Activated naive CD8-positive, alpha-beta T cell (primary cell): ENCODE results near the gene OR13J1.
"Not testable (repeated sequence)": the region's sequence is repeated elsewhere in the genome, so short reads cannot be mapped to it uniquely, and the experiment has no call there.

Experiments
- H3K27ac Mint-ChIP-seq: one replicate; pipeline ENCODE4 v1.8.0; 2021; ENCODE audit warnings: mixed read lengths
- H3K27me3 Mint-ChIP-seq: one replicate; pipeline ENCODE4 v1.8.0; 2021; ENCODE audit warnings: mixed read lengths
- H3K36me3 Mint-ChIP-seq: one replicate; pipeline ENCODE4 v1.8.0; 2021; ENCODE audit warnings: mixed read lengths
- H3K4me1 Mint-ChIP-seq: one replicate; pipeline ENCODE4 v1.8.0; 2021; ENCODE audit warnings: low read depth, mixed read lengths
- H3K4me3 Mint-ChIP-seq: one replicate; pipeline ENCODE4 v1.8.0; 2021; ENCODE audit warnings: mild to moderate bottlenecking, mixed read lengths
- H3K9me3 Mint-ChIP-seq: one replicate; pipeline ENCODE4 v1.8.0; 2021; ENCODE audit warnings: low read depth, mixed read lengths

OR13J1 gene

GRCh38 chr9:35907711-35908503, 37.7 kb upstream of the OR13J1 start:
- no peaks in the 10 kb centered on the region for H3K27me3 Mint-ChIP-seq
- H3K4me1 Mint-ChIP-seq: peaks cover 59% of the 10 kb centered on the region

GRCh38 chr9:35906923-35907699, 36.9 kb upstream of the OR13J1 start:
- no peak overlapping the region for H3K27ac Mint-ChIP-seq
- no peaks in the 10 kb centered on the region for H3K36me3 Mint-ChIP-seq
- H3K4me1 Mint-ChIP-seq: peaks cover 54% of the 10 kb centered on the region
- H3K9me3 Mint-ChIP-seq: no peaks in the 10 kb centered on the region
- no peak overlapping the region for H3K4me3 Mint-ChIP-seq
- no peaks in the 10 kb centered on the region for H3K27me3 Mint-ChIP-seq

More at GRCh38 chr9:35907711-35908503, 37.7 kb upstream of the OR13J1 start:
- Mint-ChIP-seq H3K27ac (no peak overlapping the region), H3K9me3 (no peaks in the 10 kb centered on the region), H3K36me3 (no peaks in the 10 kb centered on the region), H3K4me3 (peak overlapping the region; percentile 23)

DNA sequence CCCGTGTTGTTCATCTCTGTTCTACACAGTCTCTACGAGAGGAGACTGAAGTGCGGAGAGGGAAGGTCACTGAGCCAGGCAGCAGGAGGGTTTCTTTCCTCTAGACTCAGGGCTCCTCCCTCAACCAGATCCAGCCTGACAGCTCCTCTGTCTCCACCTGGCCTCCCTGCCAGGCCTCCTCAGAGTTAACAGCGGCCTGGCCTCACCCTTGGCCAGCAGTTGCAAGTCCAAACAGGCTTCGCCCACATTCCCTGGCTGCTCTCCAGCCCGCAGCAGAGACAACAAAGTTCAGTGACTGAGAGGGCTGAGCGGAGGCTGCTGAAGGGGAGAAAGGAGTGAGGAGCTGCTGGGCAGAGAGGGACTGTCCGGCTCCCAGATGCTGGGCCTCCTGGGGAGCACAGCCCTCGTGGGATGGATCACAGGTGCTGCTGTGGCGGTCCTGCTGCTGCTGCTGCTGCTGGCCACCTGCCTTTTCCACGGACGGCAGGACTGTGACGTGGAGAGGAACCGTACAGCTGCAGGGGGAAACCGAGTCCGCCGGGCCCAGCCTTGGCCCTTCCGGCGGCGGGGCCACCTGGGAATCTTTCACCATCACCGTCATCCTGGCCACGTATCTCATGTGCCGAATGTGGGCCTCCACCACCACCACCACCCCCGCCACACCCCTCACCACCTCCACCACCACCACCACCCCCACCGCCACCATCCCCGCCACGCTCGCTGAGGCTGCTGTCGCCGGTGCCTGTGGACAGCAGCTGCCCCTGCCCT, 35.9 kb upstream of the OR13J1 start, which contains the start of gene HRCT1:
TSS of gene HRCT1 (plus strand) at position 291 of the 768 bp plus-strand sequence. CDS start at position 377, 86 bp downstream.
- no peak within 1 kb of the TSS for H3K4me3 Mint-ChIP-seq
- H3K4me1 Mint-ChIP-seq: peaks cover 45% of the 10 kb centered on the region
- peaks cover 1% of the 10 kb centered on the region for H3K27me3 Mint-ChIP-seq
- no peaks in the 10 kb centered on the region for H3K36me3 Mint-ChIP-seq
- no peak within 1 kb of the TSS for H3K27ac Mint-ChIP-seq
- H3K9me3 Mint-ChIP-seq: no peaks in the 10 kb centered on the region

DNA sequence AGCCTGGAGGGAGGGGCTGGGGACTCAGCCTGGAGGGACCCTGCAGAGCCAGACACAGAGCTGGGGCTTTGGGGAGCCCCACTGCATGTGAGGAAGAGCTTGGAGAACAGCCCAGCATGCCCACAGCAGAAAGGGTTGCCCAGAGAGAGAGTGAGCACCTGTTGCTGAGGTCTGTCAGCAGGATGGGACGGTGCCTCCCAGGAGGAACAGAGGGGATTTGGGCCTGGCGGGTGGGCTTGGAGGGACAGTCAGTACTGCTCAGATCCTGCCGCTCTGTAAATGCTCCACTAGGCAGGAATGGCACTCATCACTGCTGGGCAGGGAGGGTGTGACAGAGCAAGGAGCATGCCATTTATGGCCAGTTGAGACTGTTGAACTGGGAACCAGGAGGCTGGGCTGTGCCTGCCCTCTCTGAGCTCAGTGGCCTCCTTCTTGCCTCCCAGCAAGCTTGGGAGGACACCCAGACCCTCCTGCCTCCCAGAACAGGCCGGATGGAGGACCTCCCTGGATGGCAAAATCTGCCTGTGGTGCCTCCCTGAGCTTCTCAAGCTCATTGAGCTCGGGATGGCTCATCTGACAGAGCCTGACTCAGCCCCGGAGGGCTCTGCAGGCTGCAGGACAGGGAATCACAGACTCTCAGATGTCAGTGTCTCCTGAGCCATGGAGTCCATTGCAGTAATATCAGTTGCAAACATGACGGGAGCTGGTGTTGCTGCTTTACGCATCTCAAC, 35.0 kb upstream of the OR13J1 start:
- no peak overlapping the region for H3K27ac Mint-ChIP-seq
- no peak overlapping the region for H3K4me3 Mint-ChIP-seq
- H3K36me3 Mint-ChIP-seq: no peaks in the 10 kb centered on the region
- H3K4me1 Mint-ChIP-seq: peaks cover 37% of the 10 kb centered on the region
- peaks cover 1% of the 10 kb centered on the region for H3K27me3 Mint-ChIP-seq
- no peaks in the 10 kb centered on the region for H3K9me3 Mint-ChIP-seq

GRCh38 chr9:35904338-35904737, 34.1 kb upstream of the OR13J1 start:
- H3K27me3 Mint-ChIP-seq: peaks cover 1% of the 10 kb centered on the region
- H3K9me3 Mint-ChIP-seq: no peaks in the 10 kb centered on the region
- H3K4me1 Mint-ChIP-seq: peaks cover 30% of the 10 kb centered on the region
- no peak overlapping the region for H3K4me3 Mint-ChIP-seq
- no peaks in the 10 kb centered on the region for H3K36me3 Mint-ChIP-seq
- no peak overlapping the region for H3K27ac Mint-ChIP-seq

DNA sequence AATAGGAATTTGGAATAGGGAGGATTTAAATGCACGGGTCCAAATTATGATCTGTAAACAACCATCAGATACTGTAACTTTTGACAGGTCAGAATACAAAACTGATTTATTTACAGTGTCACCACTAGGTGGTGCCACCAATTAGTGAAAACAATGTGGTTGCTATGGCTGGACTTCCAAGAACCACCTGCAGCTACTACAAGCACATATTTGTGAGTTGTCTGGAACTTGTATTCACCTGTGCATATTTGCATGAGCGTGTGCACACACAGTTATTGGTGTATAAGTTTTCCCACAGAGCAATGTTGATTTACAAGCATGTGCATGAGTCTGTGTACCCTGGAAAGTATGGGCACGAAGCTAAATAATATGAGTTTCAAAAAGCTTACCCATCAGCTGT, 32.8 kb upstream of the OR13J1 start:
- H3K27me3 Mint-ChIP-seq: peaks cover 1% of the 10 kb centered on the region
- no peaks in the 10 kb centered on the region for H3K9me3 Mint-ChIP-seq
- H3K27ac Mint-ChIP-seq: no peak overlapping the region
- H3K4me3 Mint-ChIP-seq: no peak overlapping the region
- H3K36me3 Mint-ChIP-seq: no peaks in the 10 kb centered on the region
- H3K4me1 Mint-ChIP-seq: peaks cover 18% of the 10 kb centered on the region

- H3K27ac Mint-ChIP-seq: no peak overlapping the region
- H3K36me3 Mint-ChIP-seq: no peaks in the 10 kb centered on the region
- H3K27me3 Mint-ChIP-seq: peaks cover 4% of the 10 kb centered on the region
- H3K4me3 Mint-ChIP-seq: no peak overlapping the region
- peaks cover 3% of the 10 kb centered on the region for H3K4me1 Mint-ChIP-seq
- H3K9me3 Mint-ChIP-seq: no peaks in the 10 kb centered on the region
Measured at GRCh38 chr9:35899021-35899420, 28.8 kb upstream of the OR13J1 start.

DNA sequence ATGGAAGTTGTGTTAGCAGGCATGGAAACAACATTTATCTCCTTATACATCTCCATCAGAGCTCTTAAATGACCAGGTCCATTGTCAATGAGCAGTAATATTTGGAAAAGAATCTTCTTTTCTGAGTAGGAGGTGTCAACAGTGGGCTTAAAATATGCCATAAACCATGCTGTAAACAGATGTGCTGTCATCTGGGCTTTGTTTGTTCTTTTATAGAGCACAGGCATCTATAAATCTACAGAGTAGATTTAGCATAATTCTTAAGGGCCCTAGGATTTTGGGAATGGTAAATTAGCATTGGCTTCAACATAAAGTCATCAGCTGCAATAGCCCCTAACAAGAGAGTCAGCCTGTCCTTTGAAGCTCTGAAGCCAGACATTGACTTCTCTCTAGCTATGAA, 28.1 kb upstream of the OR13J1 start:
- Mint-ChIP-seq H3K4me3 (no peak overlapping the region), H3K9me3 (no peaks in the 10 kb centered on the region), H3K36me3 (no peaks in the 10 kb centered on the region), H3K27ac (no peak overlapping the region), H3K27me3 (peaks cover 7% of the 10 kb centered on the region), H3K4me1 (peaks cover 3% of the 10 kb centered on the region)

DNA sequence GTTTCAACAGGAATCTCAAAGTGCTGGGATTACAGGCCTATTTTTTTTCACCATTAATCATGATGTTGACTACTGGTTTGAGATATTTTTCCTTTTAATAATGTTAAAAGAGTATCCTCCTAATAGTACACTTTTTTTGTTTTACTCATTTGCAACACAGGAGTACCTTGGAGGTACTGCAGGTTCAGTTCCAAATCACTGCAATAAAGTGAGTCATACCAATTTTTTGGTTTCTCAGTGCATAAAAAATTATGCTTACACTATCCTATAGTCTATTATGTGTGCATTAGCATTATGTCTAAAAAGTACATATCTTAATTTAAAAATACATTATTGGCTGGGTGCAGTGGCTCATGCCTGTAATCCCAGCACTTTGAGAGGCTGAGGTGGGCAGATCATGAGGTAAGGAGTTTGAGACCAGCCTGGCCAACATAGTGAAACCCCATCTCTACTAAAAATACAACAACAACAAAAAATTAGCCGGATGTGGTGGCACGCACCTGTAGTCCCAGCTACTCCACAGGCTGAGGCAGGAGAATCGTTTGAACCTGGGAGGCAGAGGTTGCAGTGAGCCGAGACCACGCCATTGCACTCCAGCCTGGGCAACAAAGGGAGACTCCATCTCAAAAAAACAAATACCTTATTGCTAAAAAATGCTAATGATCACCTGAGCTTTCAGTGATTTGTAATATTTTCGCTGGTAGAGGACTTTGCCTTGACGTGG, 27.3 kb upstream of the OR13J1 start:
- not testable (repeated sequence) for H3K36me3 Mint-ChIP-seq, H3K27me3 Mint-ChIP-seq, H3K4me1 Mint-ChIP-seq, H3K27ac Mint-ChIP-seq, H3K9me3 Mint-ChIP-seq, H3K4me3 Mint-ChIP-seq

DNA sequence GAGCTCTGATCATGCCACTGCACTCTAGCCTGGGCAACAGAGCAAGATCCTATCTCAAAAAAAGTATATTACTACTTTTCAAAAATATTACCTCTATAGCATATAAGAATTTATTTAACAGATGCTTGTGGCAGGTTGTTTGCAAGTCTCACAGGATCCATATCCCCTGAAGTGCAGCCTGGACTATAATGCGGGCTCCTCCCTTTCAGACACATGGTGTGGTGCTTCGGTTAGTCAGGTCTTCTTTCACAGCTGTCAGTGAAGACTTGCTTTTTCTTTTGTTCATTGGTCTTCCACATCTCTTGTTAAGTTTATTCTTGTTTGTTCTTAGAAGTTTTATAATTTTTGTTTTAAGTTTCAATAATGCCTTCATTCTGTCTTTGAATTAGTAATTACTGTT, 26.4 kb upstream of the OR13J1 start:
- Mint-ChIP-seq H3K4me3 (no peak overlapping the region), H3K27me3 (peaks cover 7% of the 10 kb centered on the region), H3K4me1 (no peaks in the 10 kb centered on the region), H3K36me3 (no peaks in the 10 kb centered on the region), H3K27ac (no peak overlapping the region), H3K9me3 (no peaks in the 10 kb centered on the region)

DNA sequence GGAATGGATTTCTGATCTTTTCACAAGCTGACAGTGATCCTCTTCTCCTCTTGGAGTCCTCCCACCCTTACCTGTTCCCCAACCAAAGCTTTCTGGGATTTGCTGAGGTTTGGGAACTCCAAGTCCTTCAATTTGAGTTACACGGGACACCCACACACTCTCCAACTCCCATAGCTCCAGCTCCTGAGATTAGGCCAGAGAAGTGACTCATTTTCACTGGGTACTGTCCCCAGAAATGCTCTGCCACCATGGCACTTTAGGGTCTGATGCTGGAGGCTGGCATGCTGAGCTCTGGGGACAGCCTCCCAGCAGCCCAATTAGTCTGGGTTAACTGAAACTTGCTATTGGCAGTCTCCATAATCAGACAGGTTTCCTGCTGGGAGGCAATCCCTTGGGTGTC, 21.9 kb upstream of the OR13J1 start:
- Mint-ChIP-seq H3K27ac (no peak overlapping the region), H3K27me3 (peaks cover 7% of the 10 kb centered on the region), H3K4me3 (no peak overlapping the region), H3K9me3 (no peaks in the 10 kb centered on the region), H3K4me1 (no peaks in the 10 kb centered on the region), H3K36me3 (no peaks in the 10 kb centered on the region)

DNA sequence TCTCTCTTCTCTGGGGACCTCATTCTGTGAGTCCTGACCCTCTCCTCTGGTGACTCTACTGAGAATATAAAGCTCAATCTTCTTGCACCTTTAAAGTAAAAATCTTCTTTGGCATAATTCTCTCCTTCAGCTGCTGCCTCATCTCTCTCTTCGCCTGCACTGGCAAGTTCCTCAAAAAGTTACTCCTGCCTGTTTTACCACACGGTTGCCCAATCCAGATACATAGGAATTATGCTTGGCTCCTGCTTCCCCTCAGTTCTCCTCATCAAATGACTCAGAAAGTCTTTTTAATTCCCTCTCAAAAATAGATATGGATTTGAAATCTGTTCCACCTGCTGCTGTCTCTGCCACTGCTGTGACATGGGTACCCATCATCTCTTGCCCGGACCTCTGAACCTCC, 21.4 kb upstream of the OR13J1 start:
- no peaks in the 10 kb centered on the region for H3K36me3 Mint-ChIP-seq
- H3K9me3 Mint-ChIP-seq: no peaks in the 10 kb centered on the region
- no peak overlapping the region for H3K4me3 Mint-ChIP-seq
- H3K27me3 Mint-ChIP-seq: peaks cover 7% of the 10 kb centered on the region
- no peak overlapping the region for H3K27ac Mint-ChIP-seq
- H3K4me1 Mint-ChIP-seq: no peaks in the 10 kb centered on the region

- not testable (repeated sequence) for H3K4me1 Mint-ChIP-seq, H3K27me3 Mint-ChIP-seq, H3K27ac Mint-ChIP-seq, H3K36me3 Mint-ChIP-seq, H3K9me3 Mint-ChIP-seq, H3K4me3 Mint-ChIP-seq
Measured at GRCh38 chr9:35884908-35885307, 14.7 kb upstream of the OR13J1 start.

GRCh38 chr9:35882996-35883395, 12.8 kb upstream of the OR13J1 start:
- Mint-ChIP-seq H3K27me3 (peaks cover 3% of the 10 kb centered on the region), H3K9me3 (no peaks in the 10 kb centered on the region), H3K4me1 (no peaks in the 10 kb centered on the region), H3K4me3 (no peak overlapping the region), H3K36me3 (peaks cover 3% of the 10 kb centered on the region), H3K27ac (no peak overlapping the region)
